Gastroesophageal sphincter (tissue), 3 donors: ENCODE data around the gene GRIP1.

ENCODE experiments used
- EP300 ChIP-seq: sonication (generic); formaldehyde crosslinking; IDR thresholded peaks from one replicate; pipeline ENCODE4 v1.6.1; 2017; ENCODE audit warnings: antibody characterized with exemption, mild to moderate bottlenecking
- POLR2A ChIP-seq, 2 donors: fragments of 450-650 bp; IDR thresholded peaks; one replicate each; pipeline ENCODE4 v1.6.1; 2017; ENCODE audit warnings: antibody characterized with exemption in 2 of 2, mild to moderate bottlenecking in 2 of 2, moderate library complexity in 1 of 2
- POLR2AphosphoS5 ChIP-seq: sonication (generic); formaldehyde crosslinking; IDR thresholded peaks from one replicate; pipeline ENCODE4 v1.6.1; 2017; ENCODE audit warnings: antibody characterized with exemption
- TF ChIP-seq, protein P1 (sequence below), 4 experiments: fragments of 200-600 bp in 2 of 4; fragments of 450-650 bp in 2 of 4; sonication (generic) in 1 of 4; IDR thresholded peaks; one replicate each; pipeline ENCODE4 v1.5.1; 2017 to 2019; ENCODE audit warnings: antibody characterized with exemption in 4 of 4, mild to moderate bottlenecking in 2 of 4, moderate library complexity in 2 of 4

DNA sequence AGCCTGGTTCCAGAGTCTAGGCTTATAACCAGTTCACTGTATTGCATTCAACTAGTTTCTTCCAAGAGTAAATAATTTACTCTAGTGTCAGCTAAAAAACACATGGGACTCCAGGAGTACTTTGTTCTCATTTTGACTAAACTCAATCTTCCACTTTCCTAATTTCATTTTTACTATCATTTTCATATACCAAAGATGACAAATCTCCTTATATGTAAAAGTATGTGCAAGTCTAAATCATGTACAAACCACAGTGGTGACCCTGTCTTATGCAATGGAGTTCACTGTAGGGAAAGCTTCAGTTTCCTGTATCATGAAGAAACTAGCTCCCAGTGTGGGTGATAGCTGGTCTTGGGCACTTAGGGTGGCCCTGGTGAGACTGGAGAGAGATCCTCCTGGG lies 225.0 kb downstream of the GRIP1 start:
- TF ChIP-seq POLR2AphosphoS5 = no peak
- TF ChIP-seq, protein P1, sequence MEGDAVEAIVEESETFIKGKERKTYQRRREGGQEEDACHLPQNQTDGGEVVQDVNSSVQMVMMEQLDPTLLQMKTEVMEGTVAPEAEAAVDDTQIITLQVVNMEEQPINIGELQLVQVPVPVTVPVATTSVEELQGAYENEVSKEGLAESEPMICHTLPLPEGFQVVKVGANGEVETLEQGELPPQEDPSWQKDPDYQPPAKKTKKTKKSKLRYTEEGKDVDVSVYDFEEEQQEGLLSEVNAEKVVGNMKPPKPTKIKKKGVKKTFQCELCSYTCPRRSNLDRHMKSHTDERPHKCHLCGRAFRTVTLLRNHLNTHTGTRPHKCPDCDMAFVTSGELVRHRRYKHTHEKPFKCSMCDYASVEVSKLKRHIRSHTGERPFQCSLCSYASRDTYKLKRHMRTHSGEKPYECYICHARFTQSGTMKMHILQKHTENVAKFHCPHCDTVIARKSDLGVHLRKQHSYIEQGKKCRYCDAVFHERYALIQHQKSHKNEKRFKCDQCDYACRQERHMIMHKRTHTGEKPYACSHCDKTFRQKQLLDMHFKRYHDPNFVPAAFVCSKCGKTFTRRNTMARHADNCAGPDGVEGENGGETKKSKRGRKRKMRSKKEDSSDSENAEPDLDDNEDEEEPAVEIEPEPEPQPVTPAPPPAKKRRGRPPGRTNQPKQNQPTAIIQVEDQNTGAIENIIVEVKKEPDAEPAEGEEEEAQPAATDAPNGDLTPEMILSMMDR (IDR thresholded peaks at IDR 0.05) = no peak
- TF ChIP-seq POLR2A (IDR thresholded peaks at IDR 0.05) = no peak
- TF ChIP-seq EP300 = no peak
